Progenitor cell of endocrine pancreas (in vitro differentiated cells): ENCODE data around the gene PDZD2. TPM values are rescaled to one million over a fixed set of nuclear protein-coding genes. Genes with fewer than 3 reads are reported as not detected.

ENCODE experiments used
- DNase-seq: peaks from one replicate; pipeline ENCODE4 v3.0.0; 2021; ENCODE audit warnings: low spot score; ENCODE audit not compliant: unreplicated experiment
- H3K27ac Mint-ChIP-seq: 2 replicates; pipeline ENCODE4 v1.8.0; 2021; ENCODE audit warnings: mild to moderate bottlenecking, moderate library complexity, mixed read lengths
- H3K27me3 Mint-ChIP-seq: 2 replicates; pipeline ENCODE4 v1.8.0; 2021; ENCODE audit warnings: mixed read lengths
- H3K36me3 Mint-ChIP-seq: 2 replicates; pipeline ENCODE4 v1.8.0; 2022; ENCODE audit warnings: mixed read lengths; ENCODE audit not compliant: insufficient read depth
- H3K4me1 Mint-ChIP-seq: 2 replicates; pipeline ENCODE4 v1.8.0; 2021; ENCODE audit warnings: low read depth, mixed read lengths
- H3K4me3 Mint-ChIP-seq: 2 replicates; pipeline ENCODE4 v1.8.0; 2021; ENCODE audit warnings: low read depth, mild to moderate bottlenecking, moderate library complexity, mixed read lengths
- H3K9me3 Mint-ChIP-seq: 2 replicates; pipeline ENCODE4 v1.8.0; 2021; ENCODE audit warnings: low read depth, mixed read lengths
- total RNA-seq: library from RNA; stranded (reverse); gene quantifications from 2 replicates; pipeline ENCODE4 v1.2.1, GENCODE V29; 2021
- TF ChIP-seq, protein P1 (sequence below): fragments of 200-600 bp; sonication (generic); IDR thresholded peaks from one replicate; pipeline ENCODE4 v1.5.0; 2021; ENCODE audit warnings: antibody characterized with exemption, mild to moderate bottlenecking; ENCODE audit not compliant: unreplicated experiment

PDZD2 gene
- total RNA-seq, 1 donor from 2014 or later = 3.1 TPM

DNA sequence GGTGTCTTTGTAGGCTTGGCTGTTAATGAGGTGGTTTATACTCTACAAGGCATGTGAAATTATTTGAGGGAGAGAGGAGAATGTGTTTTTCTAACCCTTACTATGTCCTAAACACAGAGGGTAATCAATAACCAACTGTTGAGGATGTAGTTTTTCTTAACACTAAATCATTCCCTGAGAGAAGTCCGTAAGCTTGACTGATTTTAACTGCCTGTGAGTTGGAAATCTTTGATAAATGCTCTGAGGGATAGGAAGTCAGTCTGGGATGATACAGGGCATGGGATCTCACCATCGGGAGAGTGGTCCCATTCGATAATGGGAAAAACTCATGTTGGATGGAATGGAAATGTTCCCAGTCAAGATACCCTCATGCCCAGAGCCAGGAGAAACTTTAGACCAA, 249.6 kb downstream of the PDZD2 start:
- TF ChIP-seq, protein P1, sequence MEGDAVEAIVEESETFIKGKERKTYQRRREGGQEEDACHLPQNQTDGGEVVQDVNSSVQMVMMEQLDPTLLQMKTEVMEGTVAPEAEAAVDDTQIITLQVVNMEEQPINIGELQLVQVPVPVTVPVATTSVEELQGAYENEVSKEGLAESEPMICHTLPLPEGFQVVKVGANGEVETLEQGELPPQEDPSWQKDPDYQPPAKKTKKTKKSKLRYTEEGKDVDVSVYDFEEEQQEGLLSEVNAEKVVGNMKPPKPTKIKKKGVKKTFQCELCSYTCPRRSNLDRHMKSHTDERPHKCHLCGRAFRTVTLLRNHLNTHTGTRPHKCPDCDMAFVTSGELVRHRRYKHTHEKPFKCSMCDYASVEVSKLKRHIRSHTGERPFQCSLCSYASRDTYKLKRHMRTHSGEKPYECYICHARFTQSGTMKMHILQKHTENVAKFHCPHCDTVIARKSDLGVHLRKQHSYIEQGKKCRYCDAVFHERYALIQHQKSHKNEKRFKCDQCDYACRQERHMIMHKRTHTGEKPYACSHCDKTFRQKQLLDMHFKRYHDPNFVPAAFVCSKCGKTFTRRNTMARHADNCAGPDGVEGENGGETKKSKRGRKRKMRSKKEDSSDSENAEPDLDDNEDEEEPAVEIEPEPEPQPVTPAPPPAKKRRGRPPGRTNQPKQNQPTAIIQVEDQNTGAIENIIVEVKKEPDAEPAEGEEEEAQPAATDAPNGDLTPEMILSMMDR = no peak

GRCh38 chr5:31889001-31889561, 250.2 kb downstream of the PDZD2 start:
- H3K36me3 Mint-ChIP-seq = no peaks in the 10 kb centered on the region
- H3K4me3 Mint-ChIP-seq = no peak overlapping the region
- H3K9me3 Mint-ChIP-seq = no peaks in the 10 kb centered on the region
- no peak for DNase-seq
- peak overlapping the region; percentile 86 for H3K27ac Mint-ChIP-seq
- peaks cover 18% of the 10 kb centered on the region for H3K4me1 Mint-ChIP-seq
- no peaks in the 10 kb centered on the region for H3K27me3 Mint-ChIP-seq
- TF ChIP-seq, protein P1 = no peak

More for the DNA sequence above, 249.6 kb downstream of the PDZD2 start:
- Mint-ChIP-seq H3K9me3 (no peaks in the 10 kb centered on the region), H3K27ac (no peak overlapping the region), H3K4me3 (no peak overlapping the region), H3K27me3 (no peaks in the 10 kb centered on the region), H3K4me1 (peaks cover 18% of the 10 kb centered on the region), H3K36me3 (no peaks in the 10 kb centered on the region)
- no peak for DNase-seq

DNA sequence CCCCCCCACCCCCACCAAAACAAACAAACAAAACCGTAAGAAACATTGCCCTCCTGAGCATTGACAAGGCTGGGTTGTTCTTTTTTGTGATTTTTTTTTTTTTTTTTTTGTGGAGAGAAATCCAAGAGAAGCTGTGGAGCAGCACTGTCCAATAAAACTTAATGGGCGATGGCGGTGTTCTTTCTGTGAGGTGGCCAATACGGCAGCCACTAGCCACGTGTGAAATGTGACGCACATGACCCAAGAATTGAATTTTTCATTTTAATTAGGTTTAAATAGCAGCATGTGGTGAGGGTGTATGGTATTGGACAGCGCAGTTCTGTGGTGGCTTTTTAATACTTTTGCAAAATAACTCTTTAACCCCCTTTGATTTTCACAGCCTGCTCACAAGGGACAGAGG, 251.1 kb downstream of the PDZD2 start:
- no peak overlapping the region for H3K4me3 Mint-ChIP-seq
- H3K36me3 Mint-ChIP-seq = no peaks in the 10 kb centered on the region
- H3K4me1 Mint-ChIP-seq = peaks cover 18% of the 10 kb centered on the region
- TF ChIP-seq, protein P1 = no peak
- no peak overlapping the region for H3K27ac Mint-ChIP-seq
- DNase-seq = no peak
- no peaks in the 10 kb centered on the region for H3K27me3 Mint-ChIP-seq
- H3K9me3 Mint-ChIP-seq = no peaks in the 10 kb centered on the region

- H3K9me3 Mint-ChIP-seq = no peaks in the 10 kb centered on the region
- H3K4me3 Mint-ChIP-seq = no peak overlapping the region
- no peaks in the 10 kb centered on the region for H3K27me3 Mint-ChIP-seq
- H3K4me1 Mint-ChIP-seq = peaks cover 6% of the 10 kb centered on the region
- DNase-seq = no peak
- H3K36me3 Mint-ChIP-seq = no peaks in the 10 kb centered on the region
- no peak overlapping the region for H3K27ac Mint-ChIP-seq
- TF ChIP-seq, protein P1 = no peak
Observed at GRCh38 chr5:31894141-31894540, 255.2 kb downstream of the PDZD2 start.

GRCh38 chr5:31895199-31895820, 256.4 kb downstream of the PDZD2 start:
- Mint-ChIP-seq H3K9me3 (no peaks in the 10 kb centered on the region), H3K4me3 (no peak overlapping the region), H3K4me1 (peaks cover 1% of the 10 kb centered on the region), H3K36me3 (no peaks in the 10 kb centered on the region), H3K27ac (no peak overlapping the region), H3K27me3 (no peaks in the 10 kb centered on the region)
- no peak for DNase-seq
- TF ChIP-seq, protein P1 = no peak
